GM19025 (cell line): ENCODE results near the gene POLR3K.

Experiments used
- ATAC-seq: cut with Tn5 transposase; IDR thresholded peaks from one replicate; pipeline ENCODE4 v1.9.1; 2021; ENCODE audit warnings: mild to moderate bottlenecking, low read depth, moderate library complexity; ENCODE audit not compliant: unreplicated experiment

POLR3K gene

GRCh38 chr16:79151-80054 is 26.0 kb upstream of the POLR3K start:
- ATAC-seq = no peak

GRCh38 chr16:78444-79150 is 25.2 kb upstream of the POLR3K start:
- ATAC-seq = peak; percentile 14

GRCh38 chr16:77807-78443 is 24.5 kb upstream of the POLR3K start, which contains the start of gene MPG:
Gene MPG, plus strand, starts transcription at chr16:78225. Its CDS starts 85 bp downstream, at chr16:78310.
- peak; percentile 68 for ATAC-seq

GRCh38 chr16:77273-77806 is 23.9 kb upstream of the POLR3K start:
- peak; percentile 22 for ATAC-seq

- no peak for ATAC-seq
Observed at GRCh38 chr16:76535-77272, 23.3 kb upstream of the POLR3K start.

GRCh38 chr16:75580-76501 is 22.4 kb upstream of the POLR3K start:
- ATAC-seq = no peak

- ATAC-seq = no peak
Observed at GRCh38 chr16:74747-75334, 21.4 kb upstream of the POLR3K start.

- ATAC-seq = no peak
Observed at GRCh38 chr16:74051-74746, 20.8 kb upstream of the POLR3K start.

GRCh38 chr16:72561-73548 is 19.4 kb upstream of the POLR3K start, which contains the start of gene RHBDF1:
Gene RHBDF1, minus strand, starts transcription at chr16:72631. Its CDS starts 7,616 bp downstream, at chr16:65015.
- no peak for ATAC-seq

GRCh38 chr16:71540-72401 is 18.4 kb upstream of the POLR3K start:
- no peak for ATAC-seq

GRCh38 chr16:71210-71539 is 17.8 kb upstream of the POLR3K start:
- ATAC-seq = no peak

GRCh38 chr16:69181-69580 is 15.8 kb upstream of the POLR3K start:
- no peak for ATAC-seq

GRCh38 chr16:67884-68789 is 14.7 kb upstream of the POLR3K start:
- ATAC-seq = no peak

- ATAC-seq = no peak
Observed at GRCh38 chr16:67183-67791, 13.9 kb upstream of the POLR3K start.
